GM12875 (cell line): ENCODE results near the gene CTSZ.

Experiments
- H3K4me3 ChIP-seq: one replicate; pipeline ENCODE4 v1.5.1; 2011; ENCODE audit warnings: low read depth, low read length, control low read depth
- CTCF ChIP-seq: IDR thresholded peaks from 2 replicates; pipeline ENCODE4 v1.5.1; 2011; ENCODE audit warnings: low read depth, mild to moderate bottlenecking, control low read depth, inconsistent platforms, low read length, moderate library complexity, borderline replicate concordance; ENCODE audit not compliant: insufficient read depth

CTSZ gene

GRCh38 chr20:59046862-59047261, 39.8 kb upstream of the CTSZ start:
- H3K4me3 ChIP-seq, result no peak overlapping the region
- TF ChIP-seq CTCF, result no peak

GRCh38 chr20:59044796-59045195, 37.7 kb upstream of the CTSZ start:
- no peak for TF ChIP-seq CTCF

GRCh38 chr20:59044295-59044694, 37.2 kb upstream of the CTSZ start:
- no peak overlapping the region for H3K4me3 ChIP-seq
- no peak for TF ChIP-seq CTCF

More at GRCh38 chr20:59044796-59045195, 37.7 kb upstream of the CTSZ start:
- H3K4me3 ChIP-seq, result no peak overlapping the region

- H3K4me3 ChIP-seq, result no peak overlapping the region
- TF ChIP-seq CTCF, result no peak
Observed at GRCh38 chr20:59043698-59044097, 36.6 kb upstream of the CTSZ start.

GRCh38 chr20:59042796-59043631, 36.0 kb upstream of the CTSZ start:
- no peak for TF ChIP-seq CTCF
- H3K4me3 ChIP-seq, result peak overlapping the region; percentile 90

- no peak for TF ChIP-seq CTCF
- peak within 1 kb of the TSS; percentile 90 for H3K4me3 ChIP-seq
Observed at GRCh38 chr20:59042151-59042795, 35.2 kb upstream of the CTSZ start, which contains the start of gene PRELID3B. TSS of gene PRELID3B (minus strand) at chr20:59042786. CDS start at chr20:59042730, 56 bp downstream.

GRCh38 chr20:59041487-59041886, 34.4 kb upstream of the CTSZ start:
- peak overlapping the region; percentile 90 for H3K4me3 ChIP-seq
